ENCODE measurements around the gene TKFC. TPM values are rescaled to one million over a fixed set of nuclear protein-coding genes. Genes with fewer than 3 reads are reported as not detected.

TKFC gene
- 32.1 TPM for total RNA-seq
- long read RNA-seq, full-length matches to known transcripts: 9 of 22 reads
- long read RNA-seq, partial matches to known transcripts: 8 of 22 reads
- long read RNA-seq, other reads (novel, unspliced or antisense): 5 of 22 reads

GRCh38 chr11:61332797-61333549, at the start of gene TKFC, which contains the start of gene DDB1:
Gene TKFC, plus strand, starts transcription at chr11:61333228. Its CDS starts 1,501 bp downstream, at chr11:61334729.
Gene DDB1, minus strand, starts transcription at chr11:61333105. Its CDS starts 137 bp downstream, at chr11:61332968.
- H3K4me3 ChIP-seq: peak within 1 kb of the TSS; percentile 97
- H3K36me3 ChIP-seq: peaks cover 25% of the 10 kb centered on the region
- no peaks in the 10 kb centered on the region for H3K27me3 ChIP-seq
- no peak for TF ChIP-seq CTCF (IDR thresholded peaks at IDR 0.05)
- ATAC-seq (peak; percentile 97), DNase-seq (peak; percentile 99)
- H3K27ac ChIP-seq: peak within 1 kb of the TSS; percentile 93
- no peaks in the 10 kb centered on the region for H3K9me3 ChIP-seq
- intact Hi-C loops (cut with DNase I): no loop called here
- peaks cover 26% of the 10 kb centered on the region for H3K4me1 ChIP-seq

- intact Hi-C loops (cut with DNase I): no loop called here
- no peak for TF ChIP-seq CTCF (IDR thresholded peaks at IDR 0.05)
- DNase-seq: no peak
- H3K4me1 ChIP-seq: no peaks in the 10 kb centered on the region
- H3K4me3 ChIP-seq: no peak overlapping the region
- H3K36me3 ChIP-seq: no peaks in the 10 kb centered on the region
- ATAC-seq: no peak
- H3K27ac ChIP-seq: no peak overlapping the region
- H3K27me3 ChIP-seq: no peaks in the 10 kb centered on the region
- H3K9me3 ChIP-seq: no peaks in the 10 kb centered on the region
Observed at GRCh38 chr11:61283613-61284012, 49.4 kb upstream of the TKFC start.

- H3K27me3 ChIP-seq: no peaks in the 10 kb centered on the region
- no peaks in the 10 kb centered on the region for H3K9me3 ChIP-seq
- H3K36me3 ChIP-seq: no peaks in the 10 kb centered on the region
- intact Hi-C loops (cut with DNase I): no loop called here
- no peak for DNase-seq
- ATAC-seq: peak; percentile 22
- H3K4me1 ChIP-seq: no peaks in the 10 kb centered on the region
- no peak overlapping the region for H3K4me3 ChIP-seq
- no peak overlapping the region for H3K27ac ChIP-seq
- no peak for TF ChIP-seq CTCF (IDR thresholded peaks at IDR 0.05)
Observed at GRCh38 chr11:61287338-61287977, 45.6 kb upstream of the TKFC start.

- Histone ChIP-seq H3K36me3 (no peaks in the 10 kb centered on the region), H3K27me3 (peaks cover 11% of the 10 kb centered on the region), H3K27ac (no peak overlapping the region), H3K9me3 (no peaks in the 10 kb centered on the region), H3K4me3 (no peak overlapping the region), H3K4me1 (peaks cover 22% of the 10 kb centered on the region)
- DNase-seq (no peak), ATAC-seq (no peak)
- TF ChIP-seq CTCF (IDR thresholded peaks at IDR 0.05): no peak
- intact Hi-C loops (cut with DNase I): no loop called here
Observed at GRCh38 chr11:61290905-61291690, 41.9 kb upstream of the TKFC start.

GRCh38 chr11:61292356-61292755, 40.7 kb upstream of the TKFC start:
- Histone ChIP-seq H3K27me3 (peaks cover 11% of the 10 kb centered on the region), H3K27ac (no peak overlapping the region), H3K4me3 (no peak overlapping the region), H3K9me3 (no peaks in the 10 kb centered on the region), H3K4me1 (peaks cover 27% of the 10 kb centered on the region), H3K36me3 (no peaks in the 10 kb centered on the region)
- TF ChIP-seq CTCF (IDR thresholded peaks at IDR 0.05): no peak
- intact Hi-C loops (cut with DNase I): no loop called here
- DNase-seq: no peak
- no peak for ATAC-seq
